ENCODE data around the gene DYNC1I2. TPM values are rescaled to one million over a fixed set of nuclear protein-coding genes. Genes with fewer than 3 reads are reported as not detected.

The DYNC1I2 gene
- total RNA-seq, 1 donor from 2014 or later = 66.9 TPM

- TF ChIP-seq CTCF (IDR thresholded peaks at IDR 0.05; ENCODE audit: borderline replicate concordance) = no peak
- Histone ChIP-seq H3K4me3 (no peak overlapping the region), H3K9me3 (replicated peaks) (no peaks in the 10 kb centered on the region), H3K36me3 (no peaks in the 10 kb centered on the region), H3K27ac (replicated peaks) (no peak overlapping the region), H3K4me1 (no peaks in the 10 kb centered on the region), H3K27me3 (ENCODE audit: low read depth) (peaks cover 41% of the 10 kb centered on the region)
- intact Hi-C loops (cut with micrococcal nuclease) = no loop called here
- DNase-seq = no peak
These were observed 19.1 kb upstream of the DYNC1I2 start for GRCh38 chr2:171668183-171668582.

- intact Hi-C loops (cut with micrococcal nuclease) = no loop called here
- DNase-seq = no peak
- Histone ChIP-seq H3K9me3 (replicated peaks) (no peaks in the 10 kb centered on the region), H3K27me3 (ENCODE audit: low read depth) (peaks cover 37% of the 10 kb centered on the region), H3K4me1 (no peaks in the 10 kb centered on the region), H3K4me3 (no peak overlapping the region), H3K27ac (replicated peaks) (no peak overlapping the region), H3K36me3 (no peaks in the 10 kb centered on the region)
- no peak for TF ChIP-seq CTCF (IDR thresholded peaks at IDR 0.05; ENCODE audit: borderline replicate concordance)
These were observed 18.1 kb upstream of the DYNC1I2 start for GRCh38 chr2:171669121-171669520.

- Histone ChIP-seq H3K4me1 (no peaks in the 10 kb centered on the region), H3K9me3 (replicated peaks) (no peaks in the 10 kb centered on the region), H3K27me3 (ENCODE audit: low read depth) (peaks cover 25% of the 10 kb centered on the region), H3K4me3 (no peak overlapping the region), H3K36me3 (no peaks in the 10 kb centered on the region), H3K27ac (replicated peaks) (no peak overlapping the region)
- TF ChIP-seq CTCF (IDR thresholded peaks at IDR 0.05; ENCODE audit: borderline replicate concordance) = no peak
- no peak for DNase-seq
- intact Hi-C loops (cut with micrococcal nuclease) = no loop called here
These were observed 16.6 kb upstream of the DYNC1I2 start for GRCh38 chr2:171670655-171671054.

- intact Hi-C loops (cut with micrococcal nuclease) = no loop called here
- no peak for DNase-seq
- no peak overlapping the region for H3K4me3 ChIP-seq
- peaks cover 17% of the 10 kb centered on the region for H3K27me3 ChIP-seq (ENCODE audit: low read depth)
- H3K9me3 ChIP-seq (replicated peaks) = no peaks in the 10 kb centered on the region
- no peaks in the 10 kb centered on the region for H3K36me3 ChIP-seq
- no peak for TF ChIP-seq CTCF (IDR thresholded peaks at IDR 0.05; ENCODE audit: borderline replicate concordance)
- no peak overlapping the region for H3K27ac ChIP-seq (replicated peaks)
- no peaks in the 10 kb centered on the region for H3K4me1 ChIP-seq
These were observed 15.4 kb upstream of the DYNC1I2 start for GRCh38 chr2:171671867-171672266.

GRCh38 chr2:171673905-171674304 lies 13.4 kb upstream of the DYNC1I2 start:
- Histone ChIP-seq H3K4me3 (no peak overlapping the region), H3K27ac (replicated peaks) (no peak overlapping the region), H3K27me3 (ENCODE audit: low read depth) (peaks cover 9% of the 10 kb centered on the region), H3K36me3 (no peaks in the 10 kb centered on the region), H3K9me3 (replicated peaks) (no peaks in the 10 kb centered on the region), H3K4me1 (no peaks in the 10 kb centered on the region)
- intact Hi-C loops (cut with micrococcal nuclease) = no loop called here
- no peak for TF ChIP-seq CTCF (IDR thresholded peaks at IDR 0.05; ENCODE audit: borderline replicate concordance)
- no peak for DNase-seq

All from left ventricle myocardium inferior (tissue), 1 donor.